ENCODE data around the gene GPR183. TPM values are rescaled to one million over a fixed set of nuclear protein-coding genes. Genes with fewer than 3 reads are reported as not detected.

Gene GPR183
- 10 to 100 TPM in 3 of 9 donors, 1 to 10 TPM in 5, under 1 TPM in 1; 0.94 to 15.0 (median 8.9) TPM for total RNA-seq
- polyA plus RNA-seq: 10 to 100 TPM in 1 of 3 donors, 1 to 10 TPM in 2; 4.2 to 12.8 (median 5.5) TPM
- long read RNA-seq, donor 1, partial matches to known transcripts: 41 of 63 reads
- long read RNA-seq, donor 1, other reads (novel, unspliced or antisense): 22 of 63 reads
- long read RNA-seq, donor 2, partial matches to known transcripts: 0 of 13 reads
- long read RNA-seq, donor 2, other reads (novel, unspliced or antisense): 13 of 13 reads
- long read RNA-seq, donor 3: 0 reads
- long read RNA-seq, donor 4, transcript GPR183-201 (2 exons, 1,700 nt): major isoform, 10 of 11 reads
- long read RNA-seq, donor 4, partial matches to known transcripts: 0 of 11 reads
- long read RNA-seq, donor 4, other reads (novel, unspliced or antisense): 1 of 11 reads
- long read RNA-seq, donor 5, transcript GPR183-201 (2 exons, 1,700 nt): major isoform, 6 of 6 reads
- long read RNA-seq, donor 5, partial matches to known transcripts: 0 of 6 reads
- long read RNA-seq, donor 5, other reads (novel, unspliced or antisense): 0 of 6 reads
- long read RNA-seq, donor 6, transcript GPR183-201 (2 exons, 1,700 nt): major isoform, 6 of 8 reads
- long read RNA-seq, donor 6, partial matches to known transcripts: 2 of 8 reads
- long read RNA-seq, donor 6, other reads (novel, unspliced or antisense): 0 of 8 reads
- long read RNA-seq, donor 7, partial matches to known transcripts: 0 of 1 reads
- long read RNA-seq, donor 7, other reads (novel, unspliced or antisense): 0 of 1 reads
- long read RNA-seq, donor 8, partial matches to known transcripts: 23 of 23 reads
- long read RNA-seq, donor 8, other reads (novel, unspliced or antisense): 0 of 23 reads
- long read RNA-seq, donor 9: 0 reads
- long read RNA-seq, donor 10: 0 reads

DNA sequence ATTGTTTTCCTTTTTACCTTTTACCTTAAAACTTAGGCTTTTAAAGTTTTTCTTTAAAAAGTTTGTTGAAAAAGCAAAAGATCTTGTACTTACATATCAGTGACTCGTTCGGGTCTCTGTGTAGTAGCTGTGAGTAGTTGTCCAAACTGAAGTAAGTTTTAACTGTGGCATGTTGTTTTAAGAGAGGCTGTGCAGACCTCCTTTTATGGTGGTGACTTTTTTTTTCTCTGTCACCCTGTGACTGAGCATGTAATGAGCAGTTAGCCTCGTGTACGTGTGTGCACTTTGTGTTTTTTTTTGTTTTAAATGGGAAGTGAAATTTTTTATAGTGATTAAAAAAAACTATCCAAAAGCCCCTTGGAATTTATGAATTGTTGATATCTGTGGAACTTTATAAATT lies at the start of gene GPR183:
GPR183 (minus strand) TSS at position 153 of the 400 bp plus-strand sequence. CDS start 11,254 bp downstream, outside the sequence.
- H3K4me1 ChIP-seq (replicated peaks in 1 of 2): peaks cover 7 to 10% of the 10 kb centered on the region in 2 donors
- H3K36me3 ChIP-seq (replicated peaks in 1 of 2): no peaks in the 10 kb centered on the region
- TF ChIP-seq, protein P1, sequence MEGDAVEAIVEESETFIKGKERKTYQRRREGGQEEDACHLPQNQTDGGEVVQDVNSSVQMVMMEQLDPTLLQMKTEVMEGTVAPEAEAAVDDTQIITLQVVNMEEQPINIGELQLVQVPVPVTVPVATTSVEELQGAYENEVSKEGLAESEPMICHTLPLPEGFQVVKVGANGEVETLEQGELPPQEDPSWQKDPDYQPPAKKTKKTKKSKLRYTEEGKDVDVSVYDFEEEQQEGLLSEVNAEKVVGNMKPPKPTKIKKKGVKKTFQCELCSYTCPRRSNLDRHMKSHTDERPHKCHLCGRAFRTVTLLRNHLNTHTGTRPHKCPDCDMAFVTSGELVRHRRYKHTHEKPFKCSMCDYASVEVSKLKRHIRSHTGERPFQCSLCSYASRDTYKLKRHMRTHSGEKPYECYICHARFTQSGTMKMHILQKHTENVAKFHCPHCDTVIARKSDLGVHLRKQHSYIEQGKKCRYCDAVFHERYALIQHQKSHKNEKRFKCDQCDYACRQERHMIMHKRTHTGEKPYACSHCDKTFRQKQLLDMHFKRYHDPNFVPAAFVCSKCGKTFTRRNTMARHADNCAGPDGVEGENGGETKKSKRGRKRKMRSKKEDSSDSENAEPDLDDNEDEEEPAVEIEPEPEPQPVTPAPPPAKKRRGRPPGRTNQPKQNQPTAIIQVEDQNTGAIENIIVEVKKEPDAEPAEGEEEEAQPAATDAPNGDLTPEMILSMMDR (IDR thresholded peaks at IDR 0.05): no peak
- no peak for TF ChIP-seq POLR2A (IDR thresholded peaks at IDR 0.05)
- no peak for DNase-seq
- no peaks in the 10 kb centered on the region for H3K27me3 ChIP-seq
- H3K27ac ChIP-seq: peak within 1 kb of the TSS in 4 of 5 donors; percentile 21 to 75 (median 46)
- no peaks in the 10 kb centered on the region for H3K9me3 ChIP-seq (replicated peaks in 1 of 3)
- 41 to 53% (median 47%) methylated on average over 4 of the region's 4 CpGs for WGBS, 4 donors
- H3K4me3 ChIP-seq: peak within 1 kb of the TSS in 1 of 4 donors; percentile 10
- intact Hi-C loops (cut with DNase I): no loop called here

DNA sequence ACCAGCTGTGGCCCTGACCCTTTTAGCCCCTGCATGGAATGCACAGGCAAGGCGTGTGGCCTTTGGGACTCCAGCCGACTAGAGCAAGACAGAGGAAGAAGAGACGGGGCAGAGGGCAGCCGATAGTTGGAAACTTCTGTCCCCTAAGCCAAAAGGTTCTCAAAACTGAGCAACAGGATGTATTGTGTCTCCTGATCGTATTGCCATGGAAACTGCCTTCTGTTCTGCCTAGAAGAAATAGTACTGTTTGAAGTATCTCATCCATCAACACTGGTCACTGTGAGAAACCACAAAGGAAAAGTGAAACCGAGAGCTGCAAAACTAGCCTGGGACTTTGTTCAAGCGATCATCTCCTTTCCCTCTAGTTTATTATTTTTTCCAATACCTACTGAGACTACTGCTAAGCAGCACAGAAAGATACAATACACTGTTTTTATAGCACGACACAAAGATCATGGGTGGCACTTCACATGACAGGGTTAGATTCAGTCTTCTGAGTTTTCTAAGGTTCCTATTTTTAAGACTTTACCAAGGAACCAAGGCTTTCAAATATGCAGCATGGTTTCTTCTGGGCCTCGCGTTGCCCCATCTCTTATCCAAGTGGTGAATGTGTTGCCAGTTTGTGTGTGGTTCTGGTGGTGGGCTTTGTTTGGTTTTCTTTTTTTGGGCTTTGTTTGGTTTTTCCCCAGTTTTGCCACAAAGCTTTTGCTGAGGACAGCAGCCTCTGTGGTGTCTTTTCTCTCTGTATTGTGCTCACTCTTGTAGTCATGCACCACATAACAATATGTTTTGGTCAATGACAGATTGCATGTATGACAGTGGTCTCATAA lies 49.3 kb upstream of the GPR183 start:
- DNase-seq: peak; percentile 37 to 78 (median 62)

GRCh38 chr13:99356012-99356261 lies 48.7 kb upstream of the GPR183 start:
- Histone ChIP-seq H3K4me1 (replicated peaks in 1 of 2) (peaks cover 23 to 40% of the 10 kb centered on the region in 2 donors), H3K27ac (peak overlapping the region; percentile 35 to 89 (median 82)), H3K27me3 (no peaks in the 10 kb centered on the region), H3K36me3 (replicated peaks in 1 of 2) (no peaks in the 10 kb centered on the region), H3K9me3 (replicated peaks in 1 of 3) (no peaks in the 10 kb centered on the region), H3K4me3 (peak overlapping the region in 1 of 4 donors; percentile 31)
- intact Hi-C loops (cut with DNase I): no loop called here
- no peak for DNase-seq
- no peak for TF ChIP-seq POLR2A (IDR thresholded peaks at IDR 0.05)
- TF ChIP-seq, protein P1 (IDR thresholded peaks at IDR 0.05): no peak
- WGBS, 4 donors: 0 to 20% (median 7%) methylated on average over 1 of the region's 1 CpG

More for the DNA sequence above, 49.3 kb upstream of the GPR183 start:
- Histone ChIP-seq H3K27me3 (no peaks in the 10 kb centered on the region), H3K9me3 (replicated peaks in 1 of 3) (no peaks in the 10 kb centered on the region), H3K27ac (peak overlapping the region; percentile 65 to 89 (median 82)), H3K4me1 (replicated peaks in 1 of 2) (peaks cover 23 to 40% of the 10 kb centered on the region in 2 donors), H3K4me3 (peak overlapping the region in 1 of 4 donors; percentile 31), H3K36me3 (replicated peaks in 1 of 2) (no peaks in the 10 kb centered on the region)
- 18 to 23% (median 20%) methylated on average over 9 to 10 of the region's 10 CpGs for WGBS, 4 donors
- TF ChIP-seq, protein P1 (IDR thresholded peaks at IDR 0.05): no peak
- no peak for TF ChIP-seq POLR2A (IDR thresholded peaks at IDR 0.05)
- intact Hi-C loops (cut with DNase I): no loop called here

Measured in adrenal gland (tissue), 19 donors.